Esophagus muscularis mucosa (tissue), 4 donors: ENCODE data around the gene CSMD2. TPM values are rescaled to one million over a fixed set of nuclear protein-coding genes. Genes with fewer than 3 reads are reported as not detected.

ENCODE experiments used
- DNase-seq: peaks from one replicate; pipeline ENCODE4 v3.0.0-alpha.2; 2017; ENCODE audit errors: extremely low spot score
- H3K27ac ChIP-seq, 4 donors: fragments of 200-600 bp; sonication (generic); replicated peaks in 1 of 4; 1 replicate in 3 of 4; 2 replicates in 1 of 4; pipeline ENCODE4 v1.5.1; 2016 to 2019; ENCODE audit warnings: mild to moderate bottlenecking in 1 of 4
- H3K27me3 ChIP-seq, 4 donors: fragments of 200-600 bp; sonication (generic); one replicate each; pipeline versions ENCODE4 v1.5.1 to v1.6.0; 2016 to 2019
- H3K36me3 ChIP-seq, 4 donors: fragments of 200-600 bp; sonication (generic); one replicate each; pipeline ENCODE4 v1.5.1; 2016 to 2019
- H3K4me1 ChIP-seq, 4 donors: fragments of 200-600 bp; sonication (generic); one replicate each; pipeline ENCODE4 v1.5.1; 2016 to 2019
- H3K4me3 ChIP-seq, 4 donors: fragments of 200-600 bp; sonication (generic); 1 replicate in 2 of 4; 2 replicates in 2 of 4; pipeline ENCODE4 v1.5.1; 2016 to 2019; ENCODE audit warnings: mild to moderate bottlenecking in 4 of 4, moderate library complexity in 1 of 4
- H3K9me3 ChIP-seq, 4 donors: fragments of 200-600 bp; sonication (generic); 1 replicate in 3 of 4; 2 replicates in 1 of 4; pipeline ENCODE4 v1.5.1; 2016 to 2019
- CTCF ChIP-seq, 3 experiments: fragments of 200-600 bp in 2 of 3; fragments of 450-650 bp in 1 of 3; sonication (generic) in 2 of 3; IDR thresholded peaks; one replicate each; pipeline ENCODE4 v1.5.1; 2017 to 2019; ENCODE audit warnings: antibody characterized with exemption in 3 of 3, mild to moderate bottlenecking in 2 of 3, moderate library complexity in 1 of 3
- EP300 ChIP-seq: sonication (generic); formaldehyde crosslinking; IDR thresholded peaks from one replicate; pipeline ENCODE4 v1.6.1; 2017; ENCODE audit warnings: antibody characterized with exemption
- POLR2A ChIP-seq: fragments of 450-650 bp; IDR thresholded peaks from one replicate; pipeline ENCODE4 v1.6.1; 2017; ENCODE audit warnings: antibody characterized with exemption, moderate library complexity, mild to moderate bottlenecking, low read depth
- POLR2AphosphoS5 ChIP-seq, 2 donors: sonication (generic); formaldehyde crosslinking; IDR thresholded peaks; one replicate each; pipeline ENCODE4 v1.6.1; 2017; ENCODE audit warnings: antibody characterized with exemption in 2 of 2
- WGBS: methylation state at CpG from one replicate; pipeline ENCODE4 v1.1.5; 2018; 5-methylcytosine and 5-hydroxymethylcytosine counted together
- intact Hi-C: fragments of 100-400 bp; cut with DNase I; formaldehyde crosslinking; loops from one replicate; pipeline ENCODE4 v1.15.1; 2023
- total RNA-seq, 4 donors: library from RNA; depleted of rRNA; stranded (reverse); fragments of >200 nt; gene quantifications; one replicate each; pipeline versions ENCODE4 v1.1.0 to v1.2.1, GENCODE V29; 2016

The CSMD2 gene
- total RNA-seq, 4 donors from 2014 or later, result 0.26 to 0.75 (median 0.37) TPM

- intact Hi-C loops, result loop anchor here (10.0 kb wide), 1 partner anchor 533 kb away; no protein-coding TSS in a partner anchor
- Histone ChIP-seq H3K4me1 (peaks cover 27 to 49% (median 45%) of the 10 kb centered on the region in 4 donors), H3K27me3 (peaks cover 0 to 97% (median 41%) of the 10 kb centered on the region in 4 donors), H3K36me3 (no peaks in the 10 kb centered on the region), H3K27ac (no peak overlapping the region), H3K4me3 (no peak overlapping the region), H3K9me3 (no peaks in the 10 kb centered on the region)
- TF ChIP-seq EP300 (no peak), POLR2A (no peak), POLR2AphosphoS5 (IDR thresholded peaks at IDR 0.05) (no peak), CTCF (IDR thresholded peaks at IDR 0.05) (no peak)
- no peak for DNase-seq
- 48% methylated on average over 11 of the region's 13 CpGs for WGBS
Measured at GRCh38 chr1:34167389-34167788, 2.4 kb upstream of the CSMD2 start.

- no peak for DNase-seq
- H3K27ac ChIP-seq, result no peak overlapping the region
- intact Hi-C loops, result loop anchor here (10.0 kb wide), 1 partner anchor 532 kb away; no protein-coding TSS in a partner anchor
- H3K27me3 ChIP-seq, result peaks cover 0 to 98% (median 42%) of the 10 kb centered on the region in 4 donors
- peaks cover 27 to 49% (median 45%) of the 10 kb centered on the region in 4 donors for H3K4me1 ChIP-seq
- peak overlapping the region; percentile 9 to 50 (median 27) for H3K4me3 ChIP-seq
- H3K9me3 ChIP-seq, result no peaks in the 10 kb centered on the region
- H3K36me3 ChIP-seq, result no peaks in the 10 kb centered on the region
- 7% methylated on average over 24 of the region's 24 CpGs for WGBS
- no peak for TF ChIP-seq EP300
Measured at GRCh38 chr1:34166625-34167361, 1.8 kb upstream of the CSMD2 start.

GRCh38 chr1:34166191-34166624 is 1.2 kb upstream of the CSMD2 start:
- 4% methylated on average over 18 of the region's 27 CpGs for WGBS
- Histone ChIP-seq H3K27ac (no peak overlapping the region), H3K4me3 (peak overlapping the region; percentile 9 to 50 (median 27)), H3K9me3 (no peaks in the 10 kb centered on the region), H3K27me3 (peaks cover 0 to 100% (median 42%) of the 10 kb centered on the region in 4 donors), H3K4me1 (peaks cover 27 to 49% (median 45%) of the 10 kb centered on the region in 4 donors), H3K36me3 (no peaks in the 10 kb centered on the region)
- TF ChIP-seq CTCF (IDR thresholded peaks at IDR 0.05) (no peak), EP300 (no peak), POLR2A (no peak), POLR2AphosphoS5 (IDR thresholded peaks at IDR 0.05) (no peak)
- DNase-seq, result no peak
- intact Hi-C loops, result loop anchor here (10.0 kb wide), 1 partner anchor 531 kb away; no protein-coding TSS in a partner anchor

- Histone ChIP-seq H3K27ac (no peak overlapping the region), H3K27me3 (peaks cover 0 to 100% (median 42%) of the 10 kb centered on the region in 4 donors)
- TF ChIP-seq CTCF (IDR thresholded peaks at IDR 0.05) (no peak), POLR2AphosphoS5 (IDR thresholded peaks at IDR 0.05) (no peak), POLR2A (no peak), EP300 (no peak)
Measured at GRCh38 chr1:34165422-34165921, 442 bp upstream of the CSMD2 start.

More at GRCh38 chr1:34165422-34165921, 442 bp upstream of the CSMD2 start:
- Histone ChIP-seq H3K9me3 (no peaks in the 10 kb centered on the region), H3K36me3 (no peaks in the 10 kb centered on the region), H3K4me3 (peak overlapping the region; percentile 49 to 59 (median 50)), H3K4me1 (peaks cover 27 to 49% (median 45%) of the 10 kb centered on the region in 4 donors)
- intact Hi-C loops, result loop anchor here (10.0 kb wide), 1 partner anchor 531 kb away; no protein-coding TSS in a partner anchor
- DNase-seq, result no peak
- 3% methylated on average over 13 of the region's 13 CpGs for WGBS
